KOPT-K1 (cell line): ENCODE results near the gene CUL1.

Experiments
- H3K27ac ChIP-seq: fragments of 200-600 bp; sonication (generic); 2 replicates; pipeline ENCODE4 v1.5.1; 2016; ENCODE audit warnings: antibody characterized with exemption, mild to moderate bottlenecking, low read depth, low read length; ENCODE audit not compliant: poor library complexity, severe bottlenecking
- H3K36me3 ChIP-seq: fragments of 200-600 bp; sonication (generic); 2 replicates; pipeline ENCODE4 v1.5.1; 2017; ENCODE audit warnings: antibody characterized with exemption, mild to moderate bottlenecking, low read length, moderate library complexity; ENCODE audit not compliant: insufficient read depth
- H3K9me3 ChIP-seq: fragments of 200-600 bp; sonication (generic); 2 replicates; pipeline ENCODE4 v1.5.1; 2017; ENCODE audit warnings: antibody characterized with exemption, low read length, mild to moderate bottlenecking; ENCODE audit not compliant: insufficient read depth, poor library complexity, severe bottlenecking

Gene CUL1

GRCh38 chr7:148686312-148686937, 12.3 kb upstream of the CUL1 start:
- Histone ChIP-seq H3K27ac (no peak overlapping the region), H3K36me3 (no peaks in the 10 kb centered on the region), H3K9me3 (peaks cover 8% of the 10 kb centered on the region)

- Histone ChIP-seq H3K9me3 (no peaks in the 10 kb centered on the region), H3K36me3 (no peaks in the 10 kb centered on the region), H3K27ac (no peak overlapping the region)
These were observed 11.1 kb upstream of the CUL1 start for GRCh38 chr7:148687555-148687954.

GRCh38 chr7:148688526-148688925, 10.2 kb upstream of the CUL1 start:
- Histone ChIP-seq H3K9me3 (no peaks in the 10 kb centered on the region), H3K36me3 (no peaks in the 10 kb centered on the region), H3K27ac (no peak overlapping the region)

GRCh38 chr7:148693651-148694050, 5.1 kb upstream of the CUL1 start:
- Histone ChIP-seq H3K27ac (no peak overlapping the region), H3K36me3 (no peaks in the 10 kb centered on the region), H3K9me3 (no peaks in the 10 kb centered on the region)

- Histone ChIP-seq H3K36me3 (no peaks in the 10 kb centered on the region), H3K9me3 (no peaks in the 10 kb centered on the region), H3K27ac (no peak overlapping the region)
These were observed 4.1 kb upstream of the CUL1 start for GRCh38 chr7:148694631-148695030.

- H3K9me3 ChIP-seq = no peaks in the 10 kb centered on the region
- no peaks in the 10 kb centered on the region for H3K36me3 ChIP-seq
- no peak overlapping the region for H3K27ac ChIP-seq
These were observed 2.8 kb upstream of the CUL1 start for GRCh38 chr7:148695953-148696352.

GRCh38 chr7:148696787-148697186, 1.9 kb upstream of the CUL1 start:
- H3K36me3 ChIP-seq = no peaks in the 10 kb centered on the region
- H3K9me3 ChIP-seq = no peaks in the 10 kb centered on the region
- no peak overlapping the region for H3K27ac ChIP-seq

GRCh38 chr7:148697256-148698006, 1.3 kb upstream of the CUL1 start:
- Histone ChIP-seq H3K27ac (peak overlapping the region; percentile 79), H3K9me3 (no peaks in the 10 kb centered on the region), H3K36me3 (no peaks in the 10 kb centered on the region)

- Histone ChIP-seq H3K27ac (peak overlapping the region; percentile 79), H3K36me3 (no peaks in the 10 kb centered on the region), H3K9me3 (no peaks in the 10 kb centered on the region)
These were observed 701 bp upstream of the CUL1 start for GRCh38 chr7:148698007-148698396.

GRCh38 chr7:148699024-148699781, 500 bp downstream of the CUL1 start:
- no peaks in the 10 kb centered on the region for H3K9me3 ChIP-seq
- peak overlapping the region; percentile 79 for H3K27ac ChIP-seq
- H3K36me3 ChIP-seq = no peaks in the 10 kb centered on the region

GRCh38 chr7:148699782-148700629, 1.3 kb downstream of the CUL1 start:
- H3K36me3 ChIP-seq = no peaks in the 10 kb centered on the region
- peak overlapping the region; percentile 79 for H3K27ac ChIP-seq
- no peaks in the 10 kb centered on the region for H3K9me3 ChIP-seq

GRCh38 chr7:148700661-148701064, 2.0 kb downstream of the CUL1 start:
- Histone ChIP-seq H3K27ac (peak overlapping the region; percentile 79), H3K9me3 (no peaks in the 10 kb centered on the region), H3K36me3 (no peaks in the 10 kb centered on the region)

- no peak overlapping the region for H3K27ac ChIP-seq
- H3K36me3 ChIP-seq = no peaks in the 10 kb centered on the region
- H3K9me3 ChIP-seq = no peaks in the 10 kb centered on the region
These were observed 2.7 kb downstream of the CUL1 start for GRCh38 chr7:148701414-148701813.

- no peak overlapping the region for H3K27ac ChIP-seq
- H3K36me3 ChIP-seq = no peaks in the 10 kb centered on the region
- no peaks in the 10 kb centered on the region for H3K9me3 ChIP-seq
These were observed 4.4 kb downstream of the CUL1 start for GRCh38 chr7:148702876-148703670.
